Stomach (tissue), 9 donors: ENCODE measurements around the gene TAF4B. TPM values are rescaled to one million over a fixed set of nuclear protein-coding genes. Genes with fewer than 3 reads are reported as not detected.

Source experiments
- DNase-seq, 2 donors: peaks; one replicate each; pipeline versions ENCODE4 v3.0.0 to v3.0.0-alpha.2; 2013 to 2019
- H3K27ac ChIP-seq, 5 donors: fragments of 200-600 bp in 4 of 5; sonication (generic) in 4 of 5; one replicate each; pipeline ENCODE4 v1.5.1; 2013 to 2019; ENCODE audit warnings: mild to moderate bottlenecking in 1 of 5, moderate library complexity in 1 of 5
- H3K27me3 ChIP-seq, 3 donors: fragments of 200-600 bp; sonication (generic); one replicate each; pipeline ENCODE4 v1.5.1; 2017 to 2019; ENCODE audit warnings: mixed run types in 1 of 3
- H3K36me3 ChIP-seq, 4 donors: fragments of 200-600 bp; sonication (generic); 1 replicate in 3 of 4; 2 replicates in 1 of 4; pipeline ENCODE4 v1.5.1; 2016 to 2019
- H3K4me1 ChIP-seq, 4 donors: fragments of 200-600 bp; sonication (generic); one replicate each; pipeline ENCODE4 v1.5.1; 2016 to 2019
- H3K4me3 ChIP-seq, 4 donors: fragments of 200-600 bp; sonication (generic) in 3 of 4; one replicate each; pipeline ENCODE4 v1.5.1; 2016 to 2019; ENCODE audit warnings: mild to moderate bottlenecking in 1 of 4
- H3K9me3 ChIP-seq, 4 donors: fragments of 200-600 bp; sonication (generic); one replicate each; pipeline ENCODE4 v1.5.1; 2016 to 2019
- EP300 ChIP-seq: sonication (generic); formaldehyde crosslinking; IDR thresholded peaks from one replicate; pipeline ENCODE4 v1.6.1; 2017; ENCODE audit warnings: antibody characterized with exemption
- POLR2A ChIP-seq, 4 donors: fragments of 450-650 bp; IDR thresholded peaks; one replicate each; pipeline ENCODE4 v1.6.1; 2016; ENCODE audit warnings: antibody characterized with exemption in 4 of 4, control low read depth in 2 of 4, mild to moderate bottlenecking in 1 of 4, moderate library complexity in 1 of 4
- POLR2AphosphoS5 ChIP-seq, 3 donors: sonication (generic); formaldehyde crosslinking; IDR thresholded peaks; one replicate each; pipeline ENCODE4 v1.6.1; 2016; ENCODE audit warnings: antibody characterized with exemption in 3 of 3
- WGBS, 5 donors: extraction: QIAGEN DNeasy Blood & Tissue Kit in 3 of 5; methylation state at CpG; one replicate each; pipeline versions ENCODE4 v1.1.5 to v1.1.7; 2013 to 2018; 5-methylcytosine and 5-hydroxymethylcytosine counted together
- intact Hi-C: fragments of 100-400 bp; cut with DNase I; formaldehyde crosslinking; loops from one replicate; pipeline ENCODE4 v1.15.1; 2023; ENCODE audit warnings: low total_unique reads
- polyA plus RNA-seq, 3 donors: library from polyadenylated mRNA; stranded (reverse); fragments of 200-250 nt; gene quantifications; one replicate each; pipeline ENCODE4 v1.2.3, GENCODE V29; 2013
- total RNA-seq, 5 donors: library from RNA; depleted of rRNA; stranded (reverse); fragments of >200 nt; gene quantifications; one replicate each; pipeline versions ENCODE4 v1.1.0 to v1.2.3, GENCODE V29; 2014 to 2016
- TF ChIP-seq, protein P1 (sequence below), 7 experiments: fragments of 450-650 bp in 4 of 7; fragments of 200-600 bp in 3 of 7; sonication (generic) in 3 of 7; IDR thresholded peaks; one replicate each; pipeline ENCODE4 v1.5.1; 2016 to 2019; ENCODE audit warnings: antibody characterized with exemption in 7 of 7, control low read depth in 2 of 7, mild to moderate bottlenecking in 1 of 7
- donor health status: healthy with polysubstance abuse.
- donor health status: Bipolar disorder and iron deficiency.
- donor health status: healthy.

Gene TAF4B
- total and polyA plus RNA-seq, 8 donors = 0.58 to 33.6 (median 5.0) TPM

DNA sequence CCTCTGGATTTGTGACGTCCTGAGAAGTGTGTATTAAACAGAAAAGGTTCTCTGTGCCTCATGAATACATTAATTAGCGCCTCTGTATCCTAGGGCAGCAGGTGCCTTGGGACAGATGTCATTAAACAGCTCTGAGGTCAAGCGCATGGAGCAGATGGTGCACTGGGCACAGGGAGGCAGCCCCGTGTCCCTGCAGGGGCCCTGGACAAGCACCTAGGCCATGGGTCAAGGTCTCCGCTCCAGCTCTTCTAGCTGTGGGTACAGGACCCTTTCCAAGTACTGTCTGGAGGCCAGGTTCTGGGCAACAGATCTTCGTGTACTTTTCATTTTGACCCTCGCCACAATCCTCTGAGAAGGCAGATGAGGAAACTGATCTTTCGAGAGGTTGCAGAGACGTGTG lies 195.7 kb downstream of the TAF4B start:
- 84 to 93% (median 87%) methylated on average over 8 to 9 of the region's 9 CpGs for WGBS, 5 donors
- intact Hi-C loops = no loop called here
- Histone ChIP-seq H3K4me1 (no peaks in the 10 kb centered on the region), H3K36me3 (no peaks in the 10 kb centered on the region), H3K27ac (no peak overlapping the region), H3K9me3 (no peaks in the 10 kb centered on the region), H3K4me3 (no peak overlapping the region), H3K27me3 (no peaks in the 10 kb centered on the region)
- TF ChIP-seq EP300 (no peak), POLR2AphosphoS5 (IDR thresholded peaks at IDR 0.05) (no peak), POLR2A (IDR thresholded peaks at IDR 0.05) (no peak)
- TF ChIP-seq, protein P1, sequence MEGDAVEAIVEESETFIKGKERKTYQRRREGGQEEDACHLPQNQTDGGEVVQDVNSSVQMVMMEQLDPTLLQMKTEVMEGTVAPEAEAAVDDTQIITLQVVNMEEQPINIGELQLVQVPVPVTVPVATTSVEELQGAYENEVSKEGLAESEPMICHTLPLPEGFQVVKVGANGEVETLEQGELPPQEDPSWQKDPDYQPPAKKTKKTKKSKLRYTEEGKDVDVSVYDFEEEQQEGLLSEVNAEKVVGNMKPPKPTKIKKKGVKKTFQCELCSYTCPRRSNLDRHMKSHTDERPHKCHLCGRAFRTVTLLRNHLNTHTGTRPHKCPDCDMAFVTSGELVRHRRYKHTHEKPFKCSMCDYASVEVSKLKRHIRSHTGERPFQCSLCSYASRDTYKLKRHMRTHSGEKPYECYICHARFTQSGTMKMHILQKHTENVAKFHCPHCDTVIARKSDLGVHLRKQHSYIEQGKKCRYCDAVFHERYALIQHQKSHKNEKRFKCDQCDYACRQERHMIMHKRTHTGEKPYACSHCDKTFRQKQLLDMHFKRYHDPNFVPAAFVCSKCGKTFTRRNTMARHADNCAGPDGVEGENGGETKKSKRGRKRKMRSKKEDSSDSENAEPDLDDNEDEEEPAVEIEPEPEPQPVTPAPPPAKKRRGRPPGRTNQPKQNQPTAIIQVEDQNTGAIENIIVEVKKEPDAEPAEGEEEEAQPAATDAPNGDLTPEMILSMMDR (IDR thresholded peaks at IDR 0.05) = no peak
- no peak for DNase-seq

DNA sequence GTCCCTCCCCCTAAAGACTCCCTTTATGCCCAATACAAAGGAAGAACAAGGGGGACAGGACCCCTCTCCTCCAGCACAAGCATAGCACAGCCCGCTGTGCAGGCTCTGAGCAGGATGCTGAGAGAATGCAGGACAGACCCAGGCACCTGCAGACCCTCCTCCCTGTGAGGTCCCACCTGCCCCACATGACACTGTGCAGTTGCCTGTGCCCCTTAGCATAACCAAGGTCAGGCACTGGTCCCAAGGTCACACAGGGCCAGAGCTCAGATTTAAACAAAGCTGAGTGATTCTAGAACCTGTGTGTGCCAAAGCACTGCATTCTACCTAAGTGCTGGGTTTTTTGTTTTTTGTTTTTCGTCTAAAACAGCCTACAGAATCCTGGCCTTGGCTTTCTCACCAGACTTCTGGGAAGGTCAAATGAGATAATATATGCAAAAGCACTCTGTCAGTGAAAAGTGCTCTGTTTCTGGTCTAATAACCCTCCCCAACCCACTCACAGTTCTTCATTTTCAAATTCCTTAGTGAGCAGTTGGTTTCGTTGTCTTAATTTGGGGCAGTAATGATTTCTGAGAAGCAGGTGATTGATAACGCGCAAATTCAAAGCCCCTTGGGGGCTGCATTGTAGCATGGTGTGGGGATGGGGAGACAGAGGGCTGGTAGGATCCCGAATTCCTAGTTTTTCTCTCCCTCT lies 196.4 kb downstream of the TAF4B start:
- Histone ChIP-seq H3K27ac (no peak overlapping the region), H3K36me3 (no peaks in the 10 kb centered on the region), H3K4me1 (no peaks in the 10 kb centered on the region), H3K27me3 (no peaks in the 10 kb centered on the region), H3K4me3 (no peak overlapping the region), H3K9me3 (no peaks in the 10 kb centered on the region)
- WGBS, 5 donors = 81 to 95% (median 92%) methylated on average over 6 of the region's 6 CpGs
- DNase-seq = no peak
- intact Hi-C loops = no loop called here
- TF ChIP-seq, protein P1 (IDR thresholded peaks at IDR 0.05) = no peak
- TF ChIP-seq POLR2AphosphoS5 (IDR thresholded peaks at IDR 0.05) (no peak), POLR2A (IDR thresholded peaks at IDR 0.05) (no peak), EP300 (no peak)

DNA sequence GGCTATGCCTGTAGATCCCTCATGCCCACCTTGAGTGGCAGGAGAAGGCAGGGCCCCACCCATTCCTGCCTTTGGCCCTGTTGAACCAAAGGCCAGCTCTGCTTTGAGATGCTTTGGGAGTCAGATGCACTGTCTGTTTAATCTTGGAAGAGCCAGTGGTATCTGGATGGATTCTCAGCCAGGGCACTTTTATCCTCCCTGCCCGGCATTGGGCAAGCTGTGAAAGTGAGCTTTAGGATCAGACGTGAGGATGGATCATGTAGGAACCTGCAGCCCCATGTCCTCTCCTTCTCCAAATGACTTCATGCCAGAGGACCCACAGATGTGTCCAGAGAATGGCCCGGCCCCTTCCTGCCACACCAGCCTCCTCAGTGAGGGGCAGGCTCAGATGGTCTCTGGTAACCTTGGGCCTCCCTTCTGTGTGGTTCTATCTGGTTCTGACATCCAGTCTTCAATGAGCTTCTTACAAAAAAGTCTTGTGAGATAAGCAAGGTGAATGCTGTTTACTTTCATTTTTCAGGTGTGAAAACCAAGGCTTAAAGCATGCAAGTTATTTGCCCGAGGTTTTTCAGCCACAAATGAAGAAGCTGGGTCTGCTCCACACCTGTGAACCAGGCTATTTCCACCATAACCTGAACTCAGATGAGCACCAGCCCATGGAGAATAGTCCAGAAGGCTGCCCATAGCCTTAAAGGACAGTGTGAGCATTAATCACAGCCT lies 198.3 kb downstream of the TAF4B start:
- no peaks in the 10 kb centered on the region for H3K9me3 ChIP-seq
- intact Hi-C loops = no loop called here
- H3K27ac ChIP-seq = no peak overlapping the region
- WGBS, 5 donors = 74 to 86% (median 78%) methylated on average over 4 of the region's 4 CpGs
- no peak overlapping the region for H3K4me3 ChIP-seq
- H3K4me1 ChIP-seq = no peaks in the 10 kb centered on the region
- no peaks in the 10 kb centered on the region for H3K36me3 ChIP-seq
- no peaks in the 10 kb centered on the region for H3K27me3 ChIP-seq
- DNase-seq = no peak
- no peak for TF ChIP-seq POLR2A (IDR thresholded peaks at IDR 0.05)
- TF ChIP-seq EP300 = no peak
- no peak for TF ChIP-seq POLR2AphosphoS5 (IDR thresholded peaks at IDR 0.05)
- TF ChIP-seq, protein P1 (IDR thresholded peaks at IDR 0.05) = no peak

DNA sequence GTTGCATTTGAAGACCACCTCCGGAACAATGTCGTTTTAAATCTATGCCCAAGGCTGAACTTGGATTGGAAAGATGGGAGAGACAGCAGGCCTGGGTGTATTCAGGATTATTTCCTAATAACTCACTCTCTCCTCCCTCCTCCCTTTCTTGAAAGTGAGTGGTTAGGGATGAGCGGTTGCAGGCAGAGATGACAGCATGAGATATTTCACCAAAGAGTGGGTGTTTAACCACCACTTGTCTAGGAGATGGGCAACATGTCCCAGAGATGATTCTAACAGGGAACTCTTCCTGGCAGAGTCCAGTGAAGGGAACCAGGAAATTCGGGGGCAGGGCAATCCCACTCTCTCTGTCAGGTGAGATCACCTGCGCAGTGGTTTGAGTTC lies 198.9 kb downstream of the TAF4B start:
- WGBS, 5 donors = 76 to 86% (median 84%) methylated on average over 5 of the region's 5 CpGs
- H3K36me3 ChIP-seq = no peaks in the 10 kb centered on the region
- intact Hi-C loops = no loop called here
- H3K27me3 ChIP-seq = no peaks in the 10 kb centered on the region
- H3K27ac ChIP-seq = no peak overlapping the region
- H3K4me3 ChIP-seq = no peak overlapping the region
- H3K4me1 ChIP-seq = no peaks in the 10 kb centered on the region
- H3K9me3 ChIP-seq = no peaks in the 10 kb centered on the region
- no peak for DNase-seq
- TF ChIP-seq, protein P1 (IDR thresholded peaks at IDR 0.05) = no peak
- no peak for TF ChIP-seq POLR2A (IDR thresholded peaks at IDR 0.05)
- TF ChIP-seq EP300 = no peak
- TF ChIP-seq POLR2AphosphoS5 (IDR thresholded peaks at IDR 0.05) = no peak
